Uterus (tissue), 2 donors: ENCODE measurements around the gene GLDC.

Source experiments
- CTCF ChIP-seq, 4 experiments: fragments of 200-600 bp in 2 of 4; fragments of 450-650 bp in 2 of 4; sonication (generic) in 2 of 4; IDR thresholded peaks; one replicate each; pipeline ENCODE4 v1.5.1; 2016 to 2019; ENCODE audit warnings: antibody characterized with exemption in 4 of 4, mild to moderate bottlenecking in 2 of 4, moderate library complexity in 1 of 4
- POLR2A ChIP-seq, 2 donors: fragments of 450-650 bp; IDR thresholded peaks; one replicate each; pipeline ENCODE4 v1.6.1; 2016; ENCODE audit warnings: antibody characterized with exemption in 2 of 2, mild to moderate bottlenecking in 1 of 2, moderate library complexity in 1 of 2

DNA sequence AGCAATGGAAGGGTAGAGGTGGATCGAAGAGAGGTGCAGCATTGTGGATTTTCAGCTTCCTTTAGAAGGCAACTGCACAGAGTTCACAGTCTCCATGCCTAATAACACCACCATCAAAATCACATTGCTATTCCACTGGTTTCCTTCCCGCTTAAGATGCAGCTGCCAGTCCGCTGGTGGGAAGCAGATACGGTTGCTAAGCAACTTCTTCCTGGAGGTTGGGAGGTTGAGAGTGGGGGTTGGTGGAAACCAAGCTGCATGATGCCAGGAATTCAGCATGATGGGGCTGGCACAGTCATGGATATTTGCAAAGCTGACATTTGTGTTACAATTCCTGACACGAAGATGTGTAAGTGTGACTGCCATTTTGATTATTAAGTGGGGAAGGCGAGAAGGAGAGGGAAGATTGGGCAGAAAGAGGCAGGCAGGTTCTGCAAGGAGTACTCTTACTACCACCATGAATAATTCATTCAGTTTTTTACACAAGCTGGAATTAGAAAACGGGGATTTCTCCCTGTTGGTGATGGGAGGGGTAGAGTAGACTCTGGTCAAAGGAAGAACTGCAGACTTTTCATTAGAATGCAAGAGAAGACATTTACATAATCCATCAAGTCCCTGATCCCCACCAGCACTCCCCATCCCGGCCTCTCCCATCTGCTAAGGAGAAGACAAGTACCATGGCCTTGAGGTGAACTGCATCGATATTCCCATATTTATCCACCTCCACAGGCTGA lies 87.5 kb downstream of the GLDC start:
- TF ChIP-seq CTCF (IDR thresholded peaks at IDR 0.05) (no peak), POLR2A (IDR thresholded peaks at IDR 0.05) (no peak)
